ENCODE results near the gene TOR1A. TPM values are rescaled to one million over a fixed set of nuclear protein-coding genes. Genes with fewer than 3 reads are reported as not detected.
A peak's percentile ranks its signal among the peaks of the same experiment; 100 is the strongest.

TOR1A gene
- total RNA-seq, 1 experiment from 2014 or later = 29.8 TPM

- no peaks in the 10 kb centered on the region for H3K27me3 ChIP-seq (ENCODE audit: low read length)
- DNase-seq = no peak
- H3K9me3 ChIP-seq (ENCODE audit: low read length) = no peaks in the 10 kb centered on the region
- no TSS peak for BruUV-seq (replicated peaks)
- no peaks in the 10 kb centered on the region for H4K20me1 ChIP-seq (ENCODE audit: low read length)
- ChIA-PET POLR2A (ENCODE audit: unreplicated experiment) (no interaction called here), CTCF (no interaction called here)
- no peak overlapping the region for H3K27ac ChIP-seq (ENCODE audit: low read length)
- no peaks in the 10 kb centered on the region for H3K36me3 ChIP-seq (ENCODE audit: low read depth, low read length)
- H2AFZ ChIP-seq (ENCODE audit: low read length) = no peak overlapping the region
- TF ChIP-seq EZH2 (IDR thresholded peaks at IDR 0.05; ENCODE audit: low read length, unreplicated experiment) = no peak
- TF ChIP-seq EZH2phosphoT487 (IDR thresholded peaks at IDR 0.05; ENCODE audit: borderline replicate concordance, low read length) = no peak
- TF ChIP-seq CTCF (conservative IDR thresholded peaks at IDR 0.05; ENCODE audit: low read depth, low read length) = no peak
- peaks cover 20% of the 10 kb centered on the region for H3K4me1 ChIP-seq (ENCODE audit: insufficient read depth, low read length)
- no peak for ATAC-seq
- no peak overlapping the region for H3K4me3 ChIP-seq (ENCODE audit: low read length)
- intact Hi-C loops (cut with micrococcal nuclease) = no loop called here
- no peaks in the 10 kb centered on the region for H3K9me2 ChIP-seq (replicated peaks; ENCODE audit: low read length)
- H3F3A ChIP-seq (ENCODE audit: low read length, unreplicated experiment) = no peaks in the 10 kb centered on the region
- H3K9ac ChIP-seq (ENCODE audit: low read length) = no peak overlapping the region
- H3K79me2 ChIP-seq (ENCODE audit: low read length) = no peaks in the 10 kb centered on the region
- H3K4me2 ChIP-seq (ENCODE audit: low read length) = no peak overlapping the region
These were observed 58.1 kb downstream of the TOR1A start for GRCh38 chr9:129765764-129766317.

DNA sequence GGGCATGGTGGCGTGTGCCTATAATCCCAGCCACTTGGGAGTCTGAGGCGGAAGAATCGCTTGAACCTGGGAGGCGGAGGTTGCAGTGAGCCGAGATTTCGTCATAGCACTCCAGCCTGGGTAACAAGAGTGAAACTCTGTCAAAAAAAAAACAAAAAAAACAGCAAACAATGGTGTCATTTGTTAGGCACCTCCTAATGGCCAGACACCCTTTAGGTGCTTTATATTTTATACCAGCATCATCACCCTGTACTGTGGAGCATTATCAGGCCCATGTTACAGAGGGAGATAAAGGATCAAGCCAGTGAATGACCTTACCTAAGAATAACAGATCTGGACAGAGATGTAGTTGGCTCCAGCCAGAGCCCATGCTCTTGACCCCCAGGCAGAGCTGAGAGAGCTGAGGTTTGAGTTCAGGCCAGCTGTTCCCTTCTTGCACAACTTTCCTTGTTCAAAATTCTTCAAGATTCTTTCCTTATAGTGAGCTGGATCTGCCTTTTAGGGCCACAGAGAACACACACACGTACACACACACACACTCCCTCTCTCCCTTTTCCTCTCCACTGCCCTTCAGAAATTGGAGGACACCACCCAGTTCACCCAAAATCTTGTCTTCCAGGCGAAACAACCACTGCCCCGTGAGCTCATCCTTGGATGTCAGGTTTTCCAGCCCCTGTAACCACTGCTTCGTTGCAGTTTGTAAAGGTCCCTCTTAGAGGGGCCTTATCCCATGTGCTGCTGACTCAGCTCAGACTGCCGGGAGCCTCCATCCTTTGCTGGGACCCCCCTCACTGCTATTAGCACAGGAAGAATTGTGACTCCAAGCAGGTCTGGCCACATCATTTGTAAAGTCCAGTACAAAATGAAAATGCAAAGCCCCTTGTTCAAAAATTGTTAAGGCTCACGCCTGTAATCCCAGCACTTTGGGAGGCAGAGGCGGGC lies 60.7 kb downstream of the TOR1A start:
- Histone ChIP-seq H3K9me2 (replicated peaks; ENCODE audit: low read length) (no peaks in the 10 kb centered on the region), H3K79me2 (ENCODE audit: low read length) (no peaks in the 10 kb centered on the region), H3K9ac (ENCODE audit: low read length) (peak overlapping the region; percentile 33; the same call in 1 of the 2 replicates), H3K27me3 (ENCODE audit: low read length) (no peaks in the 10 kb centered on the region), H3F3A (ENCODE audit: low read length, unreplicated experiment) (no peaks in the 10 kb centered on the region), H3K36me3 (ENCODE audit: low read depth, low read length) (no peaks in the 10 kb centered on the region), H3K27ac (ENCODE audit: low read length) (peak overlapping the region; percentile 79), H2AFZ (ENCODE audit: low read length) (no peak overlapping the region), H3K9me3 (ENCODE audit: low read length) (no peaks in the 10 kb centered on the region), H4K20me1 (ENCODE audit: low read length) (no peaks in the 10 kb centered on the region), H3K4me1 (ENCODE audit: insufficient read depth, low read length) (peaks cover 20% of the 10 kb centered on the region), H3K4me3 (ENCODE audit: low read length) (no peak overlapping the region), H3K4me2 (ENCODE audit: low read length) (0 out of 2 replicates have a peak overlapping the region, but pooled peaks have one; percentile 10)
- ATAC-seq (no peak), DNase-seq (no peak)
- TF ChIP-seq EZH2 (IDR thresholded peaks at IDR 0.05; ENCODE audit: low read length, unreplicated experiment) = no peak
- no peak for TF ChIP-seq EZH2phosphoT487 (IDR thresholded peaks at IDR 0.05; ENCODE audit: borderline replicate concordance, low read length)
- ChIA-PET CTCF (no interaction called here), POLR2A (ENCODE audit: unreplicated experiment) (no interaction called here)
- intact Hi-C loops (cut with micrococcal nuclease) = no loop called here
- no TSS peak for BruUV-seq (replicated peaks)

Small RNA genes within 50 kb of the gene (microRNA-seq; reads per million reads assigned to microRNA genes)
- gene MIR6855 (ENCODE audit: unreplicated experiment) = not detected

Other genes with a start within 250 kb of the TOR1A start
- not detected in 2 replicates for gene C9orf50, start 203.0 kb downstream of the TOR1A start, total RNA-seq (2014; rRNA removed)
- 50.2 and 60.6 TPM in 2 replicates for gene NTMT1, start 198.0 kb downstream of the TOR1A start, total RNA-seq (2014; rRNA removed)
- gene ASB6, start 182.0 kb downstream of the TOR1A start, total RNA-seq (2014; rRNA removed) = 19.1 and 20.8 TPM in 2 replicates
- gene PRRX2, start 158.5 kb downstream of the TOR1A start, total RNA-seq (2014; rRNA removed) = 0.47 and 1.3 TPM in 2 replicates
- 21.0 and 26.8 TPM in 2 replicates for gene PTGES, start 71.1 kb downstream of the TOR1A start, total RNA-seq (2014; rRNA removed)
- 11.0 and 12.8 TPM in 2 replicates for gene TOR1B, start 21.0 kb downstream of the TOR1A start, total RNA-seq (2014; rRNA removed)
- gene C9orf78, start 11.1 kb upstream of the TOR1A start, total RNA-seq (2014; rRNA removed) = 42.4 and 57.4 TPM in 2 replicates
- gene USP20, start 11.3 kb upstream of the TOR1A start, total RNA-seq (2014; rRNA removed) = 15.0 and 16.2 TPM in 2 replicates
- gene FNBP1, start 219.1 kb upstream of the TOR1A start, total RNA-seq (2014; rRNA removed) = 30.8 and 39.6 TPM in 2 replicates
- 11.4 and 15.4 TPM in 2 replicates for gene GPR107, start 229.8 kb upstream of the TOR1A start, total RNA-seq (2014; rRNA removed)

Measured in PC-3 (cell line).